Measurements from ENCODE around the gene UQCRQ. TPM values are rescaled to one million over a fixed set of nuclear protein-coding genes. Genes with fewer than 3 reads are reported as not detected.

Gene UQCRQ
- total and polyA plus RNA-seq, 2 experiments from 2014 or later: 104 to 1,308 TPM

GRCh38 chr5:132849347-132849746, 17.1 kb upstream of the UQCRQ start:
- Histone ChIP-seq H3K4me3 (no peak overlapping the region), H2AFZ (peak overlapping the region; percentile 52; the same call in 1 of the 2 replicates), H3K4me2 (no peak overlapping the region), H3K79me2 (replicated peaks; ENCODE audit: insufficient read depth) (no peaks in the 10 kb centered on the region), H3K27me3 (ENCODE audit: insufficient read depth) (no peaks in the 10 kb centered on the region), H3K9me2 (ENCODE audit: insufficient read depth) (no peaks in the 10 kb centered on the region), H3K4me1 (ENCODE audit: insufficient read depth) (0 out of 2 replicates have a peak, but pooled peaks cover 2% of the 10 kb centered on the region), H4K20me1 (replicated peaks; ENCODE audit: insufficient read depth) (no peaks in the 10 kb centered on the region), H3K27ac (ENCODE audit: low read depth) (no peak overlapping the region), H3F3A (replicated peaks; ENCODE audit: low read depth) (no peaks in the 10 kb centered on the region), H3K36me3 (ENCODE audit: insufficient read depth) (no peaks in the 10 kb centered on the region)
- DNase-seq (ENCODE audit: low spot score) (no peak), ATAC-seq (no peak)
- Mint-ChIP-seq H3K27me3 (ENCODE audit: insufficient read depth, low read depth, poor library complexity) (no peaks in the 10 kb centered on the region), H3K27ac (no peak overlapping the region), H3K9me3 (no peaks in the 10 kb centered on the region), H3K36me3 (ENCODE audit: low read depth) (no peaks in the 10 kb centered on the region), H3K4me3 (no peak overlapping the region), H3K4me1 (peaks cover 3% of the 10 kb centered on the region; the same call in 2 of the 3 replicates)
- TF ChIP-seq CREB1 (CRISPR knock-in tag; IDR thresholded peaks at IDR 0.05; ENCODE audit: low read depth): no peak
- no peak for TF ChIP-seq REST (IDR thresholded peaks at IDR 0.05; ENCODE audit: unreplicated experiment)
- no peak for TF ChIP-seq CTCF (conservative IDR thresholded peaks at IDR 0.05; ENCODE audit: low read depth in 2 of 2)
- TF ChIP-seq ETS1 (IDR thresholded peaks at IDR 0.05): no peak
- TF ChIP-seq ZNF462 (CRISPR knock-in tag; IDR thresholded peaks at IDR 0.05): no peak
- TF ChIP-seq JUNB (IDR thresholded peaks at IDR 0.05; ENCODE audit: unreplicated experiment): no peak
- no peak for TF ChIP-seq STAT1 (IDR thresholded peaks at IDR 0.05; ENCODE audit: unreplicated experiment)
- no peak for TF ChIP-seq ZNF331 (CRISPR knock-in tag; IDR thresholded peaks at IDR 0.05; ENCODE audit: low read depth)
- TF ChIP-seq POLR2AphosphoS5 (IDR thresholded peaks at IDR 0.05; ENCODE audit: low read depth): no peak
- TF ChIP-seq EZH2phosphoT487 (IDR thresholded peaks at IDR 0.05; ENCODE audit: unreplicated experiment): no peak
- no peak for TF ChIP-seq EZH2 (IDR thresholded peaks at IDR 0.05; ENCODE audit: low read depth, unreplicated experiment)
- no peak for TF ChIP-seq NANOG (IDR thresholded peaks at IDR 0.05; ENCODE audit: borderline replicate concordance)
- TF ChIP-seq ZNF114 (CRISPR knock-in tag; IDR thresholded peaks at IDR 0.05): no peak

Data from GM23338 (cell line).